ENCODE measurements around the gene SRM.
"Not testable (repeated sequence)": the region's sequence is repeated elsewhere in the genome, so short reads cannot be mapped to it uniquely, and the experiment has no call there.

- not testable (repeated sequence) for TF ChIP-seq CTCF (IDR thresholded peaks at IDR 0.05; ENCODE audit: low read depth, low read length, missing input control); FOXA1 (IDR thresholded peaks at IDR 0.05); REST (IDR thresholded peaks at IDR 0.05); RAD21 (IDR thresholded peaks at IDR 0.05)
Measured at GRCh38 chr1:11040105-11040429, 19.8 kb downstream of the SRM start.

Measured in liver (tissue), 3 donors.